Breast epithelium (tissue), 3 donors: Measurements from ENCODE around the gene PPP1R15B.

Experiments
- POLR2A ChIP-seq: fragments of 450-650 bp; IDR thresholded peaks from one replicate; pipeline ENCODE4 v1.6.1; 2016; ENCODE audit warnings: antibody characterized with exemption, mild to moderate bottlenecking, moderate library complexity
- TF ChIP-seq, protein P1 (sequence below), 3 donors: fragments of 450-650 bp; IDR thresholded peaks; one replicate each; pipeline ENCODE4 v1.5.1; 2016 to 2017; ENCODE audit warnings: antibody characterized with exemption in 3 of 3, mild to moderate bottlenecking in 3 of 3, moderate library complexity in 3 of 3

DNA sequence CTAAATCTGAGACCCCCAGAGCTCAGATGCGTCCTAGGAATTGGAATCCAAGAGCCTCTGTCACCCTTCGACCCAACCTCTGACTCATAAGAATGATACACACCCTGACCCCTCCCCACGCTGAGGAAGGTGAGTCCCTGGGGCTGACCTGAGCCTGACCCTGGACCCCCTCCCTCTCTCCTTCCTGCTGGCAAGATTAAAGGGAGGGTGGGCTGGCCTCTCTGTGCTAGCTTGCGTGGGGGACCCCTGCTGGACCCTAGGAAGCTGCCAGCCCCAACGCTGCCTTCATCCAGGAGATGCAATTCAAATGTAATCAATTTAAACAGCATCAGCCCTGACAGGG lies 52.5 kb downstream of the PPP1R15B start:
- TF ChIP-seq POLR2A: no peak
- TF ChIP-seq, protein P1, sequence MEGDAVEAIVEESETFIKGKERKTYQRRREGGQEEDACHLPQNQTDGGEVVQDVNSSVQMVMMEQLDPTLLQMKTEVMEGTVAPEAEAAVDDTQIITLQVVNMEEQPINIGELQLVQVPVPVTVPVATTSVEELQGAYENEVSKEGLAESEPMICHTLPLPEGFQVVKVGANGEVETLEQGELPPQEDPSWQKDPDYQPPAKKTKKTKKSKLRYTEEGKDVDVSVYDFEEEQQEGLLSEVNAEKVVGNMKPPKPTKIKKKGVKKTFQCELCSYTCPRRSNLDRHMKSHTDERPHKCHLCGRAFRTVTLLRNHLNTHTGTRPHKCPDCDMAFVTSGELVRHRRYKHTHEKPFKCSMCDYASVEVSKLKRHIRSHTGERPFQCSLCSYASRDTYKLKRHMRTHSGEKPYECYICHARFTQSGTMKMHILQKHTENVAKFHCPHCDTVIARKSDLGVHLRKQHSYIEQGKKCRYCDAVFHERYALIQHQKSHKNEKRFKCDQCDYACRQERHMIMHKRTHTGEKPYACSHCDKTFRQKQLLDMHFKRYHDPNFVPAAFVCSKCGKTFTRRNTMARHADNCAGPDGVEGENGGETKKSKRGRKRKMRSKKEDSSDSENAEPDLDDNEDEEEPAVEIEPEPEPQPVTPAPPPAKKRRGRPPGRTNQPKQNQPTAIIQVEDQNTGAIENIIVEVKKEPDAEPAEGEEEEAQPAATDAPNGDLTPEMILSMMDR (IDR thresholded peaks at IDR 0.05): no peak
